HG03354 (cell line): ENCODE results near the gene AFF3.

Source experiments
- ATAC-seq: cut with Tn5 transposase; IDR thresholded peaks from one replicate; pipeline ENCODE4 v1.9.1; 2021; ENCODE audit warnings: mild to moderate bottlenecking; ENCODE audit not compliant: unreplicated experiment, poor library complexity, severe bottlenecking

The AFF3 gene

DNA sequence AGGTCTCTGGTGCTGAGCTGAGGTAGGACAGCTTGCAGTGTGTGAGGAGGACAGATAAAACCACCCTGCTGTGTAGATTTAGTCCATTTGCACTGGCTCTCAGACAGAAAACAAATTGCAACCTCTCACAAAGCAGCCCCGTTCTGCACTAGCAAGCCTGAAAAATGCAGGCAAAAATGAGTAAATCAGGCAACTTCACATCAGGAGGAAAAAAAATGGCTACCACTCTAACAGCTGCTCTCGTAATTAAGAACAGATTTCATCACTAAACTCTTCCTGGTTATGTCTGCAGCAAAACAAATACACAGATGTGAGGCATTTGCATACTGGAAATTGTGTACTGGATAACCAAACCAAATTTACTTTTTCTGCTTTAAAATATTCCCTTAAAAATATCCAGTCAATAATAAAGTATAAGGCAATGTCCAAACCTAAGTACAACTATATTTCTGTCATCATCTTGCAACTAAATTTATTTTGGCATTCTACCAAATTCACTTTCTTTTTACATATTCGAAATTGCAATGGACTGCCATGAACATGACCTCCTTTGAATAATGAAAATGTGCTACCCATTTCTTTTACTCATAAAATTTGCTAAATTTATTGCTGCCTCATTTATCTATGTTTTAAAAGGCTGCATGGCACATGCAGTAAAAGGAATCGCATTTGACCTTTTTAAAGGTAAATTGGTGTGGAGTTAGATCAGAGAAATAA lies 157.4 kb downstream of the AFF3 start:
- ATAC-seq: no peak

DNA sequence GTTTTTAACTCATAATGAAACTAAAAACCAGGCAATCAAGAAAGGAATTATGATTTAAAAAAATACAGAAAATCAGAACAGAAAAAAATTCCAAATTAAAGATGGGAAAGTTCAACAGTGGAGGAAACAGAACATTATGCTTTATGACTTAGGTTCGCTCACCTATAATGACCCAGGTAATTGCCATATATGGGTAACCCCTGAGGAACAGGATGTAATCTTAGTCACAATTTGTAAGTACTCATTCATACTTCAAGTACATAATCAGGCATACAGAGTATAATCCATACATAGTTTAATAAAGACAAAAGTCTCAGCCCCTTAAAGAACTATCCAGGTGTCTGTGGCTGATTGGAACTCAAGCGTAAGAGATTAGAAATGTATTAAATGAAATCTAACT lies 159.6 kb downstream of the AFF3 start:
- ATAC-seq: no peak

DNA sequence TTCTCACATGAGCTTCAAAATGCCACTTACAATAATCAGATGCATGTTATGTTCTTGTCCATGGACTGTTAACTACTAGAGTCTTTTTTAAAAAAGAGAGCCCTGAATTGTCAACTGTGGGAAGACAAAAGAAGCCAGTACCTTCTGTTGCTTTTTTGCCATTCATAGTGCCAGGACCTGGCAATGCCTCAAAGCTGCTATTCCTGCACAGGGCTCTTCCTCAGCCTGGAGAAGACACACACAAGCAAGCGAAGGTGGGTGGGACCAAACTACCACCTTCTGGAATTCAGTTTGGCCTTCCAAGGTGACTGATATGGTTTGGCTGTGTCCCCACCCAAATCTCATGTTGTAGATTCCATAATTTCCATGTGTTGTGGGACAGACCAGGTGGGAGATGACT lies 160.6 kb downstream of the AFF3 start:
- no peak for ATAC-seq

DNA sequence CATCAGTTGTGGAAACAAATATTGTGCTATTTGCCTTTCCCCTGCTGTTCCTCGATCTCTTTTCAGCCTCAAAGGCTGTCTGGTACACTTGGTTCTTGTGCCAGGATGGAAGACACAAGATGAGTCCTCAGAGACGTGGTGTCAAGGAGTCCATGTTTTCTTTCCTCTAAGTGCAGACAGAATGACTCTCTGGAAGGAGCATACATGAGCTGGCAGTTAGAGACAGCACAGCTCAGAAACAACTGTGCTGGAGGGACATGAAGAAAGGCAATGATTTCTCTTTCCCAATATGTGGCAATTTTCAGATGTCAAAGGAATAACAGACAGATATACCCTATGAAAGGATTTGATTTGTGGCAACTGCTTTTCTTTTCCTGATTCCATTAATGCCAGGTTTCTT lies 162.2 kb downstream of the AFF3 start:
- ATAC-seq: no peak

DNA sequence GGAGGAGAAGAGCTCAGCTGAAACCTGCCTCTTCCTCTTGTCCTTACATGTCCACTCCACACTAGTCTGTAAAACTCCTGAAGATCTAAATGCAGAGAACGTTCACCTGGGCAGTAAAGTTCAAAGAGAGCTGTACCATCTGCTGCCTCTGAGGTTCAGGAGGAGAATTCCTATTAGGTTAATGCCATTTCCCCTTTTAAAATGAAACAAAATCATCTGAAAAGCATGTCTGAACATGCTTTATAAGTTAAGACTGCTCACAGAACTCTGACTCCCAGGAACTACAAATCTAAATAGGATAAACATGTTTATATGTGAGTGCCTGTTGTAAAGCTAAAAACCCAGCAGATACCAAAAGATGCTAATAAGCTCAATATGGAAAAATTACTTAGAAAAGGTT lies 164.4 kb downstream of the AFF3 start:
- no peak for ATAC-seq

DNA sequence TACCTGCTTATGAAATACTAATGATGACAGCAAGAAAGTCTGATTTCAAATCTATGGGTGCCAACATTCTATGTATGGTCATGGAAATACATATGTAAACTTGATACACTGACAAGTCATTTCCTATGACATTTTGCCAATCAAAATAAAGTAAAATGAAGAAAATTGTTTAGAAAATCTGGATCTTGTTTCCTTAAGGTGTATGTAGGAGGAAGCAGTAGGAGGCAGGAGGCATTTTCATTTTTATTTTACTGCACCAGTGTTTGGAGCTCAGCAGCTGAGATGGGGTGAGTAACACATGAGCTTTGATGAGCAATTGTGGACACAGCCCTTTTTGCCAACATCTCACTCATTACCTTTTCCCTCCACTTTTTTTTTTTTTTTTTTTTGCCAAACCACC lies 167.0 kb downstream of the AFF3 start:
- ATAC-seq: no peak

DNA sequence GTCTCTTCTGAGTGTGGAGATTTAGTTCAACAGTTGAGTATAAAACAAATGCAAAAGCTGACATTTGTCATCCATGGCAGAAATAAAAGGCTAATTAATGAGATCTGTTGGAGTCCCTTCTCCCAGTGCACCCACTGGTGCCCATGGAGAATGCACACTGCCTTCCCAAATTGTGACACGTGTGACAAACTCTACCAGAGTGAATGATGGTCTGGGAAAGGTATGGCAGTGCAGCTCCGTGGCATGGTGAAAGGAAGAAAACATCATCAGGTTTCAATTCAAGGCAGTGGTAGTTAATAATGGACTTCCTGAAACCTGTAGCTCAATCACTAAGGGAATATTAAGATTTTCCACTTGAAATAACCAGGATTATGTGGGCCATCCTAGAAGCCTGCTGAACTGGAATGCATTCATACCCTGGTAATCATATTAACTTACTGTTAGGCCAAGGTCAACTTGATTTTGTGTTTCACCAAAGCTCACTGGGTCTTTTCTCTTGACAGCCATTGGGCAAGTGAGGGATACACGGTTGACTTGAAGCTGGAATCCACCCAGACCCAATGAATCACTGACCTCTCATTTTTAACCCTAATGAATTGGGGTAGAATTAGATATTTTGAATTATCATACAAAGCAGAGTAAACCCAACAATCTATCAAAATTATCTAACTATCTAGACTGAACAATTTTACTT lies 167.6 kb downstream of the AFF3 start:
- no peak for ATAC-seq

DNA sequence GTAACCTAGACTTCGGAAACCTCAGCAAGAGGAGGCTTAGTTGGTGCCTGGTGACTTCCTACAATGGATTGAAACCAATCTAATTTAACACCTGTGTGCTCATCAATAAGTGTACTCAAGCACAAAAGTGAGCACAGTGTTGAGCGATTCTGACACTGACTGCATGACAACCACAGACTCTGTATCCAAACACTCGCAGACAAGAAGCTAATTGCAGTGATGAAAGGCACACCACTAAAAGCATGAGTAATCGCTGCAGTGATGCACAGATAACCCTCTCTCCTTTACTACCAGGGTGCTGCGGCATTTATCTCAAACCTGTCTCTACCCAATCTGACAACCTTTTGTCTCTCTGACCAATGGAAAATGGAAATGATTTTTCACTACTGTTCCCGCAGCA lies 168.1 kb downstream of the AFF3 start:
- no peak for ATAC-seq

DNA sequence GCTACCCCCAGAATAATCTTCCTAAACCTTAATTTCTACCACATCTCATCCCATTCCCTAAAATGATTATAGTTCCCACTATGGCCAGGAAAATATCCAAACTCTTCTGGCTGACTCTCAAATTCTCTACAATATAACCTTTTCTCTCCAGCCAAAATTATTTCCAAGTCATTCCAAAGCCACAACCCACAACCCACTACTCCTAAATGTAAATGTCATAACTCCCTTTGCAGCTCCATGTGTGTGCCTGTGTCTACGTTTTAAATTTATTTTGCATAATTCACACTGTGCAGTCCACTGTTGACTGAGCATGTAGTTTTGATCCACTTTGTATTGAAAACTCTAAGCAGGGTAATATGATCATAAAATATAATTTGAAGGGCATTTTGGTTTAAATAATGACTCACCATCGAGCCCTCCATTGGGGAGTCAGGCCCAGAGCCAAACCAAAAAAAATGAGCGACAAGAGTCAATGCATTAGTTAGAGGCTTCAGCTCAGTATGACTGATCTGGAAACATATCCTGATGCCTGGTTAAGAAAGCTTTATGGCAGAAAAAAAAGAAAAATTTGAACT lies 171.0 kb downstream of the AFF3 start:
- no peak for ATAC-seq

DNA sequence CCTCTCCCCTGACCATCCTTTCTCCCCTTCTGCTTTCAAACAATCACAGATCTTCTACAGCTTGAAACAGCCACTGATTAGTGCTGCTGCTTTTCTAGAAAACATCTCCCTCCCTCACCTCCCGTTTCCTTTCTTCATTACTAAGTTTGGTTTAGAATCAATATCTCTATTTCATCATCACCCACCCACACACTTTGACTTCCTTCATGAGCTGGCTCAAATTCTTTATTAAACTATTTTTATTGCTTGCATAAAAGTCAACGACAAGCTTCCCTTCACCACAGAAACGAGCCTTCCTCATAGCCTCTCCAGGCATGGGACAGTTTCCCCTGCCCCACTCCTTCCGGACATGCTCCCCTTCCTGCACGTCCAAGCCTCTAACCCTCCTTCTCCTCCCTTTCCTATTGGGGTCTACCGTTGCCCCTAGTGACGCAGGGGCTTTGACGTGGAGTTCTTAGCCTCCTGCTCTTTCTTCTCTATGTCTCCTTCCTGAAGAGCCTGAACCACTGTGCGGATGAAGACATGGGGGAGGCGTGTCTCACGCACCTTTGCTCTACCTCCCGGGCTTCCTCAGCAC lies 172.0 kb downstream of the AFF3 start:
- no peak for ATAC-seq

DNA sequence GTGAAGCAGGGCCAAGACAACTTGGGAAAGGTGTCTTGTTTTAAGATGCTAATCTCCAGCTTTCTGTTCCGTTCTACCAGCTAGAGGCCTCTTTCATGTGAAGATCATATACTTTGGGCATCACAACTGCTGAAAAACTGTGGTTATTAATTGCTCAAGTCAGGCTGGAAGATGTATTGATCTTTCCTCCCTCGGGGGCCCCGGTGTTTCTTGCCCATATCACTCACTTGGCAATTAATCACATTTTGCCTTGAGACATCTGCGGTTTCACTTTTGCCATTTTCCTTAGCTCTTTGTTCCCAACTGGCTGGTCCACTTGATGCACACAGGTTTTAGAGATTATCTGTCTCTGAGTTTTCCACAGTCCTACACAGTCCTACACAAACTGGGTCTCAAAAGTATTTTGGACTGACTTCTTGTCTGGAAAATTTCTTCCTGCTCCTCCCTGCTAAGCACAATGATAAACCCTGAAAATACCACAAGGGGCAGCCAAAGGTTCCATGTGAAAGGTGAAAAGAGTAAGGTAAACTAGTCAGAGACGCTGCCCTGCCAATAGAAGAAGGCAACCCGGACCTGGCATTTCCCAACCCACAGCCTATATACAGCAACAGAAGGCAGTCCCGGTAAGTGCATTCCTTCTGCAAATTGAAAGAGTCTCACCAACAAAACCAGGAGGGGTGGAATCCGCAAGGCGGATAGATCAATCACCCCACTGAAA lies 181.0 kb downstream of the AFF3 start:
- no peak for ATAC-seq

DNA sequence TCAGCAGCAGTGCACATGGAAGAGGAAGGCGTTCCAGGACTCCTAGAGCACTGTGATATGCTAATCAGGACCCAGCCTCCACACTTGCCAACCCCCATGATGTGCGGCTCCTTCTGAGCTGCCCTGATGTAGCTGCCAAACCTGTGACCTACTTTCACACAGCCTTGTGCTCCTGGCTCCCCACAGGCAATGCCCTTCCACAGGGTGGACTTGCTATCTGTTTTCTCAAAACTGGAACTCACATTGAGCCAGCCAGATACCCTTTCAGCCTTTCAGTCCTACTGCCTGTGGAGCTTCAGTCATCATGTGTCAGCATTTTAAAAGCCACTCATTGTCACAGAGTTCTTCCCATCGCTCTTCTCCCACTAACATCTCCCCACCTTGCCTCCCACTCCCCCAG lies 181.6 kb downstream of the AFF3 start:
- ATAC-seq: no peak

DNA sequence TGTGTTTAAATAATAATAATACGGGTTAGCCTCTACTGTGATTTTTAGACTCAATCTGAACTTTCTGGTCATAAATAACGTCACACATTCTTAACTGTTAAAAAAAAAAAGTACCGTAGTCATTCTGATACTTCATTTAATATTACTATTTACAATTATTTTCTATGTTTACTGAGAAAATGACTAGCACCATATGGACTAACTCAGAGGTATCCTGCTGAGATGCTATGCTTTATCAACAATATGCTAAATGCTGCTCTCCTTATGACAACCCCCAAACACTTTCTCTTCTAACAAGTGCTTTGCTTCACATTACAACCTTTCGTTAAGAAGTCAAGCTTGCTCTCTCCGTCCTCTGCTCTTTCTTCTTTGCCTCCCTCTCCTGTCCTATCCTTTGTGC lies 182.1 kb downstream of the AFF3 start:
- ATAC-seq: no peak

DNA sequence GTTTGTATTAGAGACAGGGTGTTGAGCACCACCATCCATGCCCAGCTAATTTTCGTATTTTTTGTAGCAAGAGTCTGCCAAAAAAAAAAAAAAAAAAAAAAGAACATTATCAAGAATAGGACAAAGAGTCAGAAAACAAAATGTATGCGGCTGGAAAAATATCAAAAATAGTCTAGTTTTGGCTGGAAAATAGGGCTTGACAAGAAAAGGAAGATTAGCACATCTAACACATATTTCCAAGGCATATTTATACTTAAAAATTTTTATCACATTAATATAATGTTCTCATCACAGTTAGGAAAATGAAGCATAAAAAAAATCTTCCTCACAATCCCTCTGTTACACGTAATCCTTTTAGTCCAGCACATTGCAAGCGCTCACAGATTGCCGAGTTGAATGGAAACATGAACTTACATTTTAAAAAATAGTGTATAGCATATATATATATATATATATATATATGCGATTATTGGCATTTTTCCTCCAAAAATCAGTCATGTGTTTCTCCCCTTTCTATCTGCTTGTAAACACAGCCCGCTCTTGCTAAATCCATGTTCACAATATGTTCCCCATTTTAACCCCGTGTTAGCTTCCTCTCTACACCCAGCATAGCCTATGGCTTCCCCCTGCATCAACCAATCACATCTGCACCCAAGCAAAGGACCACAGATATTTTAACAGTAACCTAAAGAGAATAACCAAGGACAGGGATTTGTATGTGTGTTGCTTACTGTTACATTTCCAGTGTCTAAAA lies 183.0 kb downstream of the AFF3 start:
- no peak for ATAC-seq

DNA sequence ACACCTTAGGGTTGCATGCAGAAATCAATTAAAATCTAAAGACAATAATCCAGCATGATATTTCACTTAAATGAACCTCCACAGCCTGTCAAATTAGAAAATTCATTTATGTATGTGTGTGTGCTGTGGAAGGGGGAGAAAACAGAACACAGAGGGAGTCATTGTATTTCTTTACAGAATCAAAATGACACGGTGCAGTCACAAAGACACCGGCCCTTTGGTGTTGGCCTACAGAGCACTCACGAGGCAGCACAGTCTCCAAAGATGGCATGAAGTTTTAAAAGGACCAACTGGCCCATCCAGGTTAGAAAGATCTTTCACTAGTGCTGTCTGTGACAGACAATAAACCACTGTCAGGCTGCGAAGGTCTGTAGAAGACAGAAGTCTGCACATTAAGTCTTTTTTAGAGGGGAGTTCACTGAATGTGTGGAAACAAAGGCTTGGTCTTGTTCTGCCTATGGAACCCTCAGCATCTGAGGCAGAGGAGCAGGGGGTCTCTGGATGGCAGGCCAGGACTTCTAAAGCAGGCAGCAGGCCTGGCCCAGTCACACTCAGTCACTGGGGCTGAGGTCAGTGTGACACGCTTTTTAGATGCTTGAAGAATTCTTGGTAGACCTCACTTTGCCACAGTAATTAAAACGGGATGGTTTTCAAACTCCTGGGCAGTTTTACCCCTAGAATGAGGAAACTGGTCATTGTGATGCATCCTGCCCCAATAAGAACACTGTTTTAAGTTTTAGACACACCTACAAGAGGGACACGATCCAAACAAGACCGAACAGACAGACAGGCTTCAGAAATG lies 184.9 kb downstream of the AFF3 start:
- no peak for ATAC-seq

DNA sequence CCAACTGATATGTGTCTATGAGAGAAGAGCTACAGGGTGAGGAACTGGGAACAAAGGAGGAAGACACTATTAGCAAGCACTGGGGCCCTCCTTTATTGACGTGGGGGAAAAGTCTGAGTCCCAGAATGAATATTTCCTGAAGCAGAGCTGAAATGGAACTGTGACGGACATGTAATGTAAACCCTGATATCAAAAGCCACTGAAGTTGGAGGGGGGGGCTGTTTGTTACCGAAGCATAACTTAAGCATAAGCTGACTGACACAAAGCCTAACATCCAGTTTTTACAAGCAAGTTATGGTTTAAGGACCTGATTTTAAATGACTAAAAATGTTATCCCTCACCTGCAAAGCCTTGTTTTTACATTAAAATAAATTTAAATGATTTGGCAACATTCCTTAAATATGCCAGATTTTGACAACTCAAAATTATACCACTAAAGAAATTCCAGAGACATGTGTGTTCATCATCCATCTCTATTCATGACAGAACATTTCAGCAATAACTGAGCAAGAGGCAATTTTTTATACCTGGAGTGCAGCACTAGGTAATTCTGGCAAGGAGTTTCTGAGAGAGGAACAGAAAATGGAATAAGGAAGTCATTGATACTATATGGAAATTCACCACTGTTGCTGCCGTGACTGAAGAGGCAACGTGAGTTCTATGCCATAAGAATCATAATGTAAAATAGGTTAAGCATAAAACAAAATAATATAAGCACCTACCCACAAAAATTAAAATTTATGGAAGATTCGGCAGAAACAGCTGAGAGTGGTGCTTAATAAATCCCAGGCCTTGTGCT lies 186.0 kb downstream of the AFF3 start:
- no peak for ATAC-seq

DNA sequence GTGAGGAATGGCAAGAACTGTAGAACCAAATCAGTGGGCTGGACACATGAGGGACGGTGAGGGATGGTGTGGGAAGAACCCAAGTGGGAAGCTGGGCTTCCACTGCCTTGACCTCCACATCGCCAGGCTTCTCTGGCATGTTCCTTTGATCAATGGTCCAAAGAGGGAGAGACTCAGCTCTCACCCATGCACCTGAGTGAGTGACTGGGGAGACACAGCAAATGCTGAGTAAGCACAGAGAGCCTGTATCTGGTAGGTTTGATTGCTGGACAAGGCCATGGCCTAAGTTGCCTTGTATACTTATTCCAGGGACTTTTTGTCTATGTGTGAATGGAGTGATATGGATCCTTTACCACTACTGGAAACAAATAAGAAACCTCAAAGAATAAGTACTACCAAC lies 188.6 kb downstream of the AFF3 start:
- no peak for ATAC-seq

DNA sequence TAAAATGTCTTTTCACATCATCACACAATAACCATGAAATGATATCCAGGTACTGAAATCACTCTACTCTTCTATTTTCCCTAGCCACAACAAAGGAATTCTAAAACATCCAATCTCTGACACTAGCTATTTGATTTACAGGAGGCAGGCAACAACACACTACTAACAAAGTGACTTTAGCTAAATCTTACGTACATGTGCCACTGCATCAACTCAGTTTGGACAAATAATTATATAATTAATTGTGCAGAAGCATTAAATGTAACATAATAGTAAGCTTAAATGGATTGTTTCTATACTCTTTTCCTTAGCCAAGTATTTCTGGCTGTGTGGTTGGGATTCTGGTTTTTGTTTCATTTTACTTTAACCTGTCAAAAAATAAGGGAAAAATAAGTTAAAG lies 192.4 kb downstream of the AFF3 start:
- no peak for ATAC-seq
